Epithelial cell of esophagus (primary cell): Measurements from ENCODE around the gene ARHGEF17.

Source experiments
- DNase-seq: peaks from one replicate; pipeline ENCODE4 v3.0.0; 2010; ENCODE audit warnings: low read depth
- H3K4me3 ChIP-seq: 2 replicates; pipeline ENCODE4 v1.5.1; 2011; ENCODE audit warnings: mild to moderate bottlenecking, low read length, control low read depth
- TF ChIP-seq, protein P1 (sequence below): IDR thresholded peaks from 2 replicates; pipeline ENCODE4 v1.5.1; 2011; ENCODE audit warnings: low read depth, mild to moderate bottlenecking, low read length, control low read depth, inconsistent platforms; ENCODE audit not compliant: insufficient read depth; ENCODE audit errors: missing control alignments

ARHGEF17 gene

DNA sequence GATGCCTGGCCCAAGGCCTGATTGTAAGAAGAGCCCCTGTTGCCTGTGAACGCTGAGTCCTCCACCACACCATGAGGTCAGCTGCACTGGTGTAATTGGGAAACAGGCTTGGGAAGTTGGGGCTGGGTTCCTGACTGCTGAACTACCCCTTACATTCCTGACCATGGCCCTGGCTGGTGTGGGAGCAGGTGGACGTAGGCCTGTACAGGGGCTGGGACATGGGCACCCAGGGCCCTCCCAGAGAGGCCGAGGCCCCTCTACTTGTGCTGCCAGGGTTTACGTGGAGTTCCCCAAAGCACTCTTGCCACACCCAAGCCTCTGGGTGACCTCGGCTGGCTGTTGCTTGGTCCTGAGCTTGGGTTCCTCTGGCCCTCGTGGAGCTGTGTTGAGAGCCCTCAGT, 73.5 kb downstream of the ARHGEF17 start:
- no peak for DNase-seq
- H3K4me3 ChIP-seq, result no peak overlapping the region
- TF ChIP-seq, protein P1, sequence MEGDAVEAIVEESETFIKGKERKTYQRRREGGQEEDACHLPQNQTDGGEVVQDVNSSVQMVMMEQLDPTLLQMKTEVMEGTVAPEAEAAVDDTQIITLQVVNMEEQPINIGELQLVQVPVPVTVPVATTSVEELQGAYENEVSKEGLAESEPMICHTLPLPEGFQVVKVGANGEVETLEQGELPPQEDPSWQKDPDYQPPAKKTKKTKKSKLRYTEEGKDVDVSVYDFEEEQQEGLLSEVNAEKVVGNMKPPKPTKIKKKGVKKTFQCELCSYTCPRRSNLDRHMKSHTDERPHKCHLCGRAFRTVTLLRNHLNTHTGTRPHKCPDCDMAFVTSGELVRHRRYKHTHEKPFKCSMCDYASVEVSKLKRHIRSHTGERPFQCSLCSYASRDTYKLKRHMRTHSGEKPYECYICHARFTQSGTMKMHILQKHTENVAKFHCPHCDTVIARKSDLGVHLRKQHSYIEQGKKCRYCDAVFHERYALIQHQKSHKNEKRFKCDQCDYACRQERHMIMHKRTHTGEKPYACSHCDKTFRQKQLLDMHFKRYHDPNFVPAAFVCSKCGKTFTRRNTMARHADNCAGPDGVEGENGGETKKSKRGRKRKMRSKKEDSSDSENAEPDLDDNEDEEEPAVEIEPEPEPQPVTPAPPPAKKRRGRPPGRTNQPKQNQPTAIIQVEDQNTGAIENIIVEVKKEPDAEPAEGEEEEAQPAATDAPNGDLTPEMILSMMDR, result no peak

DNA sequence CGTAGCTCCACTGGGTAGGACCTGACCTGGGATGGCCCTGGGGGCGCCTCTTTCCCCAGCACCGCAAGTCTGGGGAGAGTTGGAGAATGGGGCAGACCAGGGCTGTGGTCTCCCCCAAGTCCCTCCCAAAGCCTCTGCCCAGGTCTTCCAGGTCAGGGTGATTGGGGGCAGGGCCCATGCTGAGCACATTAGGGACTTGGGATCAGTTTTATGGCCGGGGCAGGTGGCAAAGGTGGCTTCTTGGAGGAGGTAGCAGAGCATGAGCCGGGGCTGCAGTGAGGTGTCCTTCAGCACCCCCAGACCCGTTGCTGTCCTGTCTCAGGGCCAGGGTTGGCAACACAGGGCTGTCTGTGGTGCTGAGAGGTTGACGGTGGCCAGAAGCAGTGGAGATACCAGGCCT, 74.1 kb downstream of the ARHGEF17 start:
- no peak for DNase-seq
- TF ChIP-seq, protein P1, result no peak
- H3K4me3 ChIP-seq, result no peak overlapping the region

DNA sequence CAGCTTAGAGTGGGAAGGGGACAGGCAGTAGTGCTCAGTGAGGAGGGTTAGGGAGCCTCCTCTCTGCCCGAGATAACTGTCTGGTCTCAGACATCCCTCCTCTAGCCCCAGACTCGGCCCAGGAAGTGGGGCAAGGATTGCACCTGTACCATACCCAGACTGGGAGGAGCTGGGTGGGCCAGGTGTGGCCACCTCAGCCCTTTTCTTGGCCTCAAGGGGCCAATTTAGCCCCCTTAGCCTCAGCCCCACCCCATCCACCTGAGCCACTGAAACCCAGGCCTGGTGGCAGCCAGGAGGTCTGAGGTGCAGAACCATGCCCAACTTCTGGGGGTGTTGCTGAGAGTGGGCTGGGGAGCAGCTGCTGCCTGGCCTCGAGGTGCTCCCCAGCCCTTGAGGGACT, 74.7 kb downstream of the ARHGEF17 start:
- TF ChIP-seq, protein P1, result no peak
- no peak overlapping the region for H3K4me3 ChIP-seq
- DNase-seq, result no peak

DNA sequence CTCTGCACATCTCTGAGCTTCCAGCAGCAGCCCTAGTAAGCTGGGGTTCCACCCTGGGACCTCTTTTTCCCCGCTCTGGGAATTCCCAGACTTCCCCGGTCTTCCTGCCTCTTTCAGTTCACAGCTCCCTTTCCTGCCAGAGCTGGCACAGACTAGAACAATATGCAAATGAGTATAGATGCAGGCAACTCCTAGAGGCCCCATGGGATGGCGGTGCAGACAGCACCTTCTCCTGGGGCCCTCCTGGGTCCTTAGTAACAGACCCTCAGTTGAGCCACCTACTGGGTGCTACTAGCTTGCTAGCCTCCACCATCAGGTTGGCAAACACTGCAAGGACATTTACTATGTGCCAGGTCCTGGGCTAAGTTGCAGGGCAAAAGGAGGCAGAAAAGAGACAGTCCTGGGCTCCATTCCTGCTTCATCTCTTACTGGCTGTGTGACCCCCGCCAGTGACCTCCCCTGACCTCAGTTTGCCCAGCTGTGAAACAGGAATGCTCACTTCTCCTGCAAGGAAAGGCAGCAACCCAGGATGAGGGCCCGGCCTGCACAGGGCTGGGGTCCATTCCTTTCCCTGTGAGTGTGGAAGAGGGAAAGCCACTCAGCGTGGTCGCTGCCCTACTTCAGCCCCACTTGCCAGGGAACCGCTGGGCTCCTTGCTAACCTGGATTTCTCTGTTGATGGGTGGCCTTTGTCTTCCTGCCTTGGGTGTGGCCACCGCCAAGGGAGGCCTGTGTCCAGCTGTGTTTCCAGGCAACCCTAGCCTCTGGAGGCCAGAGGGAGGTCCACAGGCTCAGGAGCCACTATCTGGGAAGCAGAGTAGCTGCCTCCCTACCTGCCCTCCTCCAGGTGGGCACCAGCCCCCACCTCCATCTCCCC, 75.4 kb downstream of the ARHGEF17 start:
- H3K4me3 ChIP-seq, result no peak overlapping the region
- TF ChIP-seq, protein P1, result no peak
- peak; percentile 44 for DNase-seq

DNA sequence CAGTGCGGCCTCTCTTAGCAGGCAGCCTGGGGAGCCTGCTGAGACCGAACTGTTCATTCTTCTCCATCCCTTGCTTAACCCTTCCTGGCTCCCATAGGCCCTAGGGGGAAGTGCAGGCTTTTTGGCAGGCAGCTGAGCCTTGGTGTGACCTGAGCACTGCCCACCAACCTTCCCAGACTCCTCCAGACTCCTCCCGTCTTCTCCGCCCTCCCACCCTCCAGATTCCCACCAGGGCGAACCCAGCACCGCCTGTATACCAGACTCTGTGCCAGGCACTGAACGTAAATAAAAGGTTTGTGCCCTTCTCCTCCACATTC, 76.0 kb downstream of the ARHGEF17 start:
- no peak overlapping the region for H3K4me3 ChIP-seq

DNA sequence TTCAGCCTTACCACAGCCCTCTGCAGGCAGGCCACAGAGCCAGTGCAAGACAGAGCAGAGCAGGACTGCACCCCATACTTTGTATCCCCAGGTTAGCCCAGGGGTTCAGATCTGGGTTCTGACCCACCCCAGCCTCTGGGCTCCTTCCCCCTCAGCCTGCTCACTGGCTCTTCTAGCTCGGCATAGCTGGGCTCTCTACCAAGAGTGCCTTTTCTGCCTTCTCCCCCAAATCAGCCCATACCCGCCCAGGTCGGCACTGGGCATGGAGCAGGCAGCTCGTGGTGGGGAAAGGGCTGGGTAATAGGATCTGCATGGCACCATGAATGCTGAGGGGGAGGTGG, 76.4 kb downstream of the ARHGEF17 start:
- no peak for DNase-seq
- TF ChIP-seq, protein P1, result no peak
- H3K4me3 ChIP-seq, result no peak overlapping the region

More for the DNA sequence above, 76.0 kb downstream of the ARHGEF17 start:
- DNase-seq, result no peak
- TF ChIP-seq, protein P1, result no peak
